Measurements from ENCODE around the gene KCNQ2.

KCNQ2 gene

GRCh38 chr20:63366390-63367365 lies 105.8 kb downstream of the KCNQ2 start:
- peaks cover 3% of the 10 kb centered on the region for H3K36me3 Mint-ChIP-seq (ENCODE audit: low read depth)
- peak overlapping the region; percentile 72 to 90 (median 79) for H3K27ac Mint-ChIP-seq
- H3K27me3 Mint-ChIP-seq (ENCODE audit: low read depth), result peaks cover 39% of the 10 kb centered on the region
- peak overlapping the region in 2 of 3 experiments; percentile 35 to 45 for H3K4me3 Mint-ChIP-seq
- no peaks in the 10 kb centered on the region for H3K9me3 Mint-ChIP-seq
- no peak for TF ChIP-seq CTCF (IDR thresholded peaks at IDR 0.05; ENCODE audit: unreplicated experiment in 3 of 3)
- H3K4me1 Mint-ChIP-seq, result peaks cover 24% of the 10 kb centered on the region

GRCh38 chr20:63365601-63366389 lies 106.7 kb downstream of the KCNQ2 start:
- Mint-ChIP-seq H3K4me3 (no peak overlapping the region), H3K9me3 (no peaks in the 10 kb centered on the region)

GRCh38 chr20:63364801-63365585 lies 107.5 kb downstream of the KCNQ2 start:
- Mint-ChIP-seq H3K27me3 (ENCODE audit: low read depth) (peaks cover 34% of the 10 kb centered on the region), H3K27ac (no peak overlapping the region), H3K4me1 (peaks cover 19% of the 10 kb centered on the region), H3K4me3 (no peak overlapping the region), H3K36me3 (ENCODE audit: low read depth) (peaks cover 3% of the 10 kb centered on the region), H3K9me3 (no peaks in the 10 kb centered on the region)
- TF ChIP-seq CTCF (IDR thresholded peaks at IDR 0.05; ENCODE audit: unreplicated experiment in 3 of 3), result no peak

More at GRCh38 chr20:63365601-63366389, 106.7 kb downstream of the KCNQ2 start:
- H3K36me3 Mint-ChIP-seq (ENCODE audit: low read depth), result peaks cover 3% of the 10 kb centered on the region
- peaks cover 32% of the 10 kb centered on the region for H3K27me3 Mint-ChIP-seq (ENCODE audit: low read depth)
- TF ChIP-seq CTCF (IDR thresholded peaks at IDR 0.05; ENCODE audit: unreplicated experiment in 3 of 3), result no peak
- H3K27ac Mint-ChIP-seq, result peak overlapping the region in 1 of 3 experiments; percentile 44
- H3K4me1 Mint-ChIP-seq, result peaks cover 19% of the 10 kb centered on the region

GRCh38 chr20:63363981-63364561 lies 108.4 kb downstream of the KCNQ2 start:
- Mint-ChIP-seq H3K36me3 (ENCODE audit: low read depth) (peaks cover 2% of the 10 kb centered on the region), H3K4me1 (peaks cover 17% of the 10 kb centered on the region), H3K4me3 (peak overlapping the region in 1 of 3 experiments; percentile 20), H3K9me3 (no peaks in the 10 kb centered on the region), H3K27me3 (ENCODE audit: low read depth) (peaks cover 41% of the 10 kb centered on the region), H3K27ac (peak overlapping the region in 2 of 3 experiments; percentile 62 to 66)
- TF ChIP-seq CTCF (IDR thresholded peaks at IDR 0.05; ENCODE audit: unreplicated experiment in 3 of 3), result no peak

All from nephron (organoid).